Liver (tissue), 9 donors: ENCODE results near the gene ZCCHC9. TPM values are rescaled to one million over a fixed set of nuclear protein-coding genes. Genes with fewer than 3 reads are reported as not detected.

ENCODE experiments used
- DNase-seq: peaks from one replicate; pipeline ENCODE4 v3.0.0-alpha.2; 2017; ENCODE audit warnings: low spot score
- H3K27ac ChIP-seq, 2 donors: one replicate each; pipeline ENCODE4 v1.7.0; 2013; ENCODE audit warnings: inconsistent platforms in 2 of 2, low read length in 2 of 2, control low read depth in 1 of 2, low read depth in 1 of 2, mild to moderate bottlenecking in 1 of 2
- H3K27me3 ChIP-seq, 4 donors: one replicate each; pipeline versions ENCODE4 v1.6.1 to v1.7.0; 2013; ENCODE audit warnings: low read length in 3 of 4, inconsistent platforms in 1 of 4, mild to moderate bottlenecking in 1 of 4, moderate library complexity in 1 of 4; ENCODE audit not compliant: control insufficient read depth in 4 of 4, insufficient read depth in 4 of 4
- H3K36me3 ChIP-seq, 4 donors: one replicate each; pipeline versions ENCODE4 v1.6.1 to v1.7.0; 2013; ENCODE audit warnings: low read length in 3 of 4, mild to moderate bottlenecking in 3 of 4, low read depth in 1 of 4, moderate library complexity in 1 of 4; ENCODE audit not compliant: control insufficient read depth in 4 of 4, insufficient read depth in 3 of 4
- H3K4me1 ChIP-seq, 4 donors: one replicate each; pipeline versions ENCODE4 v1.6.1 to v1.7.0; 2013; ENCODE audit warnings: low read length in 3 of 4, mild to moderate bottlenecking in 3 of 4, moderate library complexity in 1 of 4; ENCODE audit not compliant: control insufficient read depth in 4 of 4, insufficient read depth in 4 of 4
- H3K4me3 ChIP-seq, 3 donors: one replicate each; pipeline versions ENCODE4 v1.6.1 to v1.7.0; 2013; ENCODE audit warnings: low read length in 3 of 3, control low read depth in 1 of 3, low read depth in 1 of 3, mild to moderate bottlenecking in 1 of 3
- H3K9ac ChIP-seq, 2 donors: one replicate each; pipeline ENCODE4 v1.7.0; 2013; ENCODE audit warnings: low read length in 2 of 2, mild to moderate bottlenecking in 2 of 2, moderate library complexity in 2 of 2, control low read depth in 1 of 2, low read depth in 1 of 2
- H3K9me3 ChIP-seq, 4 donors: one replicate each; pipeline versions ENCODE4 v1.6.1 to v1.7.0; 2013; ENCODE audit warnings: low read length in 3 of 4; ENCODE audit not compliant: control insufficient read depth in 4 of 4
- ATF3 ChIP-seq: IDR thresholded peaks from 2 replicates; pipeline ENCODE4 v1.6.1; 2016; ENCODE audit warnings: antibody characterized with exemption
- EGR1 ChIP-seq, 2 donors: IDR thresholded peaks; 2 replicates each; pipeline ENCODE4 v1.6.1; 2016 to 2018; ENCODE audit warnings: antibody characterized with exemption in 2 of 2, low read depth in 2 of 2
- FOXA1 ChIP-seq: IDR thresholded peaks from 2 replicates; pipeline ENCODE4 v1.6.1; 2016; ENCODE audit warnings: antibody characterized with exemption
- GABPA ChIP-seq, 2 donors: IDR thresholded peaks in 1 of 2; conservative IDR thresholded peaks in 1 of 2; 2 replicates each; pipeline ENCODE4 v1.6.1; 2016; ENCODE audit warnings: antibody characterized with exemption in 2 of 2, mild to moderate bottlenecking in 1 of 2, moderate library complexity in 1 of 2
- HNF4A ChIP-seq, 2 donors: conservative IDR thresholded peaks; 2 replicates each; pipeline ENCODE4 v1.6.1; 2016; ENCODE audit warnings: antibody characterized with exemption in 2 of 2, mild to moderate bottlenecking in 2 of 2
- HNF4G ChIP-seq: IDR thresholded peaks from 2 replicates; pipeline ENCODE4 v1.6.1; 2016; ENCODE audit warnings: antibody characterized with exemption
- JUND ChIP-seq, 2 donors: IDR thresholded peaks; 2 replicates each; pipeline ENCODE4 v1.6.1; 2016; ENCODE audit warnings: antibody characterized with exemption in 2 of 2
- MAX ChIP-seq: IDR thresholded peaks from 2 replicates; pipeline ENCODE4 v1.6.1; 2016; ENCODE audit warnings: antibody characterized with exemption
- NR2F2 ChIP-seq: IDR thresholded peaks from 2 replicates; pipeline ENCODE4 v1.6.1; 2016; ENCODE audit warnings: antibody characterized with exemption
- RAD21 ChIP-seq, 2 donors: IDR thresholded peaks; 2 replicates each; pipeline ENCODE4 v1.6.1; 2016; ENCODE audit warnings: antibody characterized with exemption in 2 of 2, mild to moderate bottlenecking in 2 of 2
- RXRA ChIP-seq, 2 donors: IDR thresholded peaks; 2 replicates each; pipeline ENCODE4 v1.6.1; 2017 to 2018; ENCODE audit warnings: antibody characterized with exemption in 2 of 2, mild to moderate bottlenecking in 1 of 2
- SP1 ChIP-seq: IDR thresholded peaks from 2 replicates; pipeline ENCODE4 v1.6.1; 2018; ENCODE audit warnings: antibody characterized with exemption, mild to moderate bottlenecking
- TAF1 ChIP-seq: conservative IDR thresholded peaks from 2 replicates; pipeline ENCODE4 v1.6.1; 2016; ENCODE audit warnings: antibody characterized with exemption, mild to moderate bottlenecking
- YY1 ChIP-seq: IDR thresholded peaks from 2 replicates; pipeline ENCODE4 v1.6.1; 2016; ENCODE audit warnings: antibody characterized with exemption, mild to moderate bottlenecking
- WGBS: extraction: QIAGEN DNeasy Blood & Tissue Kit; methylation state at CpG from one replicate; pipeline ENCODE4 v1.1.7; 2013; 5-methylcytosine and 5-hydroxymethylcytosine counted together
- polyA plus RNA-seq, 2 donors: library from polyadenylated mRNA; stranded (reverse) in 1 of 2; unstranded in 1 of 2; fragments of 200-250 nt in 1 of 2; fragments of >200 nt in 1 of 2; fragmentation: Nextera tagmentation in 1 of 2; extraction: Ambion mirVana in 1 of 2; gene quantifications; one replicate each; pipeline versions ENCODE4 v1.2.1 to v1.2.3, GENCODE V29; 2013 to 2015
- total RNA-seq, 2 donors: library from RNA; depleted of rRNA; stranded (reverse); fragments of >200 nt; gene quantifications; one replicate each; pipeline ENCODE4 v1.2.3, GENCODE V29; 2014
- TF ChIP-seq, protein P1 (sequence below): IDR thresholded peaks from 2 replicates; pipeline ENCODE4 v1.6.1; 2016; ENCODE audit warnings: antibody characterized with exemption, mild to moderate bottlenecking
- TF ChIP-seq, protein P2 (sequence below): fragments of 150-350 bp; IDR thresholded peaks from 2 replicates; pipeline ENCODE4 v1.5.1; 2017; ENCODE audit warnings: improper control_type of control experiment, low read depth, low read length; ENCODE audit not compliant: missing input control
- donor health status: healthy.
- donor health status: healthy.
- donor health status: healthy.
- donor health status: healthy.
- donor health status: healthy.

The ZCCHC9 gene
- total and polyA plus RNA-seq, 4 donors: 13.5 to 19.9 (median 19.0) TPM

- no peak for DNase-seq
- Histone ChIP-seq H3K36me3 (peaks cover 0 to 28% (median 20%) of the 10 kb centered on the region in 4 donors), H3K9me3 (no peaks in the 10 kb centered on the region), H3K9ac (no peak overlapping the region), H3K27ac (no peak overlapping the region), H3K27me3 (no peaks in the 10 kb centered on the region), H3K4me3 (no peak overlapping the region), H3K4me1 (peaks cover 3 to 11% (median 6%) of the 10 kb centered on the region in 4 donors)
- TF ChIP-seq NR2F2 (no peak), SP1 (no peak), RAD21 (IDR thresholded peaks at IDR 0.05) (no peak), ATF3 (no peak), EGR1 (IDR thresholded peaks at IDR 0.05; ENCODE audit: low read depth in 2 of 2) (no peak), HNF4A (conservative IDR thresholded peaks at IDR 0.05) (no peak), MAX (no peak), JUND (IDR thresholded peaks at IDR 0.05) (no peak), TAF1 (no peak)
- TF ChIP-seq, protein P1, sequence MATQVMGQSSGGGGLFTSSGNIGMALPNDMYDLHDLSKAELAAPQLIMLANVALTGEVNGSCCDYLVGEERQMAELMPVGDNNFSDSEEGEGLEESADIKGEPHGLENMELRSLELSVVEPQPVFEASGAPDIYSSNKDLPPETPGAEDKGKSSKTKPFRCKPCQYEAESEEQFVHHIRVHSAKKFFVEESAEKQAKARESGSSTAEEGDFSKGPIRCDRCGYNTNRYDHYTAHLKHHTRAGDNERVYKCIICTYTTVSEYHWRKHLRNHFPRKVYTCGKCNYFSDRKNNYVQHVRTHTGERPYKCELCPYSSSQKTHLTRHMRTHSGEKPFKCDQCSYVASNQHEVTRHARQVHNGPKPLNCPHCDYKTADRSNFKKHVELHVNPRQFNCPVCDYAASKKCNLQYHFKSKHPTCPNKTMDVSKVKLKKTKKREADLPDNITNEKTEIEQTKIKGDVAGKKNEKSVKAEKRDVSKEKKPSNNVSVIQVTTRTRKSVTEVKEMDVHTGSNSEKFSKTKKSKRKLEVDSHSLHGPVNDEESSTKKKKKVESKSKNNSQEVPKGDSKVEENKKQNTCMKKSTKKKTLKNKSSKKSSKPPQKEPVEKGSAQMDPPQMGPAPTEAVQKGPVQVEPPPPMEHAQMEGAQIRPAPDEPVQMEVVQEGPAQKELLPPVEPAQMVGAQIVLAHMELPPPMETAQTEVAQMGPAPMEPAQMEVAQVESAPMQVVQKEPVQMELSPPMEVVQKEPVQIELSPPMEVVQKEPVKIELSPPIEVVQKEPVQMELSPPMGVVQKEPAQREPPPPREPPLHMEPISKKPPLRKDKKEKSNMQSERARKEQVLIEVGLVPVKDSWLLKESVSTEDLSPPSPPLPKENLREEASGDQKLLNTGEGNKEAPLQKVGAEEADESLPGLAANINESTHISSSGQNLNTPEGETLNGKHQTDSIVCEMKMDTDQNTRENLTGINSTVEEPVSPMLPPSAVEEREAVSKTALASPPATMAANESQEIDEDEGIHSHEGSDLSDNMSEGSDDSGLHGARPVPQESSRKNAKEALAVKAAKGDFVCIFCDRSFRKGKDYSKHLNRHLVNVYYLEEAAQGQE: no peak
- WGBS: 97% methylated on average over 1 of the region's 1 CpG
Observed at GRCh38 chr5:81315336-81315735, 13.9 kb downstream of the ZCCHC9 start.

DNA sequence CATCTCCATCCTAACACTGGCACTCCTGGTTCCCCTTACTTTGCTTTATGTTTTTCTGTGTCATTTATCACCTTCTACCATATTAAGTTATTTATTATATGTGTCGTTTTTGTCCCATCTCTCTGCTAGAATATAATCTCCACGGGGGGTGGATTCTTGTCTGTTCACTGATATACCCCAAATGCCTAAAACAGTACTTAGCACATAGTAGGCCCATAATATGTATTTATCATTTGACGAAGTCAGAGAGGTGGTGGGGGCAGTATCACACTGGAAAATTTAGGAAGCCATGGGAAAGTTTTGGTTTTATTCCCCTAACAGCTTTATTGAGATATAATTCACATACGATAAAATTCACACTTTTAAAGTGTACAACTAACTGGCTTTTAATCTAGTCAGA, 14.4 kb downstream of the ZCCHC9 start:
- 94% methylated on average over 4 of the region's 4 CpGs for WGBS
- H3K27me3 ChIP-seq: no peaks in the 10 kb centered on the region
- TF ChIP-seq EGR1 (IDR thresholded peaks at IDR 0.05; ENCODE audit: low read depth in 2 of 2): no peak
- no peak for TF ChIP-seq YY1
- no peak for TF ChIP-seq RXRA (IDR thresholded peaks at IDR 0.05)
- no peak for TF ChIP-seq HNF4A (conservative IDR thresholded peaks at IDR 0.05)
- TF ChIP-seq FOXA1: no peak
- no peak for TF ChIP-seq MAX
- TF ChIP-seq GABPA (IDR thresholded peaks at IDR 0.05 in 1 of 2, conservative IDR thresholded peaks at IDR 0.05 in 1 of 2): no peak
- TF ChIP-seq HNF4G: no peak
- no peak for TF ChIP-seq TAF1
- no peak for TF ChIP-seq RAD21 (IDR thresholded peaks at IDR 0.05)
- TF ChIP-seq, protein P2, sequence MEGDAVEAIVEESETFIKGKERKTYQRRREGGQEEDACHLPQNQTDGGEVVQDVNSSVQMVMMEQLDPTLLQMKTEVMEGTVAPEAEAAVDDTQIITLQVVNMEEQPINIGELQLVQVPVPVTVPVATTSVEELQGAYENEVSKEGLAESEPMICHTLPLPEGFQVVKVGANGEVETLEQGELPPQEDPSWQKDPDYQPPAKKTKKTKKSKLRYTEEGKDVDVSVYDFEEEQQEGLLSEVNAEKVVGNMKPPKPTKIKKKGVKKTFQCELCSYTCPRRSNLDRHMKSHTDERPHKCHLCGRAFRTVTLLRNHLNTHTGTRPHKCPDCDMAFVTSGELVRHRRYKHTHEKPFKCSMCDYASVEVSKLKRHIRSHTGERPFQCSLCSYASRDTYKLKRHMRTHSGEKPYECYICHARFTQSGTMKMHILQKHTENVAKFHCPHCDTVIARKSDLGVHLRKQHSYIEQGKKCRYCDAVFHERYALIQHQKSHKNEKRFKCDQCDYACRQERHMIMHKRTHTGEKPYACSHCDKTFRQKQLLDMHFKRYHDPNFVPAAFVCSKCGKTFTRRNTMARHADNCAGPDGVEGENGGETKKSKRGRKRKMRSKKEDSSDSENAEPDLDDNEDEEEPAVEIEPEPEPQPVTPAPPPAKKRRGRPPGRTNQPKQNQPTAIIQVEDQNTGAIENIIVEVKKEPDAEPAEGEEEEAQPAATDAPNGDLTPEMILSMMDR: no peak
- TF ChIP-seq NR2F2: no peak
- TF ChIP-seq JUND (IDR thresholded peaks at IDR 0.05): no peak

More for the DNA sequence above, 14.4 kb downstream of the ZCCHC9 start:
- H3K4me1 ChIP-seq: peaks cover 2 to 6% (median 3%) of the 10 kb centered on the region in 4 donors
- no peak overlapping the region for H3K4me3 ChIP-seq
- no peak for DNase-seq
- no peak overlapping the region for H3K27ac ChIP-seq
- H3K36me3 ChIP-seq: peaks cover 0 to 27% (median 20%) of the 10 kb centered on the region in 4 donors
- no peak overlapping the region for H3K9ac ChIP-seq
- no peaks in the 10 kb centered on the region for H3K9me3 ChIP-seq
